GM19328 (cell line): Measurements from ENCODE around the gene IL1RAP.
"Not testable (repeated sequence)": the region's sequence is repeated elsewhere in the genome, so short reads cannot be mapped to it uniquely, and the experiment has no call there.

Experiments used
- ATAC-seq: cut with Tn5 transposase; IDR thresholded peaks from one replicate; pipeline ENCODE4 v1.9.1; 2021; ENCODE audit warnings: mild to moderate bottlenecking, moderate library complexity; ENCODE audit not compliant: unreplicated experiment

The IL1RAP gene

DNA sequence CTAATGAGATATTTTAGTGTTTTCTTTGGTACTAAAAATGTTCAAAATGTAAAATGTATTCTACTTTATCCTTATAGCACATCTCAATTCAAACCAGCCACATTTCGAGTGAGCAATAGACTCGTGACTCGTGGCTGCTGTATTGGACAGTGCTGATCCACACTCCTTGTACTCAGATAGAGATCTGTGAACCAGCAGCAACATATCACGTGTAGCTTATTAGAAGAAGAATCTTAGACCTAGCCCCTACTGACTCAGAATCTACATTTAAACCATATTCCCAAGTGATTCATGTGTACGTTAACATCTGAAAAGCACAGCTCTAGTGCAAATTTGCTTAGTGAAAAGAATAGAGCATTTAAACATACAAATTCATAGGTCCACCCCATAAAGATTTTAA lies 130.9 kb downstream of the IL1RAP start:
- ATAC-seq: no peak

DNA sequence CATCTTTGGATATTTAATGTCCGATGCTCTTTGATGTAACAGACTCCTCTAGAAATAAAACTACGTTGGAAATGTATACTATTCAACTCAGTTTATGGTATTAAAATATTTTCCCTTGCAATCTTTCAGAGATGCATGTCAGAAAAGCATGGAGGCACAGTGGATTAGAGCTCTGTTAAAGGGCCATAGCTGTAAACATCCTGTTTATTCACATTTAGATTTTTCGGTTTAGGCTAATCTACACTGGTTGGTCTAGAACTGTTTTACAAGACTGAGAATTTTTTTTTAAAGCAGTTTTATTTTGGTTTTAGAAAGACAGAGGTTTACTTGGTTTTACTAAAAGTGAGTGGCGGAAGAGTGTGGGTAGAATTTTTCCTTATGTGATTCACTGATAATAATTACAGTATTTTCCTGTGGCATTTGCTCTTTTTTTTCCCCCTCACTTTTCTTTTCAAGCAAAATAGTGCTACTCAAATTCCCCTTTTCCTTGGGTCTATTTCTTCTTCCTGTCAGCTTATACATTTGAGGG lies 132.1 kb downstream of the IL1RAP start:
- no peak for ATAC-seq

DNA sequence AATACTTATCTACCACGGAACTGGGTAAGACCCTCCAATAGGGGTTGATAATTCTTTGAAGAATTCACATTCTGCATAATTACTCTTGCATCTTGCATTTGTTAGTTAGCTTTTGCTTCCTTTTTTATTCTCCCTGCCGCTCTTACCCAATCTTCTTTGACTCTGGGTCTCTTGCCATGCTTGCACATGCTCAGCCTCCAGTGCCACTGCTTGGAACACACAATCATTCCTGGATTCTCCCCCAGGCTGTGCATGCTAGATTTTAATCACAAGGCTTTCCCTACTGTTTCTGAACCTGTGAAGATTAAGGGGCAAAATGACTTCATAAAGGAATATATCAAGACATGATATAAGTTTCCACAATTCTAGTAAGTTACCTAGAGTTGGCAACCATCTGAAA lies 133.1 kb downstream of the IL1RAP start:
- no peak for ATAC-seq

DNA sequence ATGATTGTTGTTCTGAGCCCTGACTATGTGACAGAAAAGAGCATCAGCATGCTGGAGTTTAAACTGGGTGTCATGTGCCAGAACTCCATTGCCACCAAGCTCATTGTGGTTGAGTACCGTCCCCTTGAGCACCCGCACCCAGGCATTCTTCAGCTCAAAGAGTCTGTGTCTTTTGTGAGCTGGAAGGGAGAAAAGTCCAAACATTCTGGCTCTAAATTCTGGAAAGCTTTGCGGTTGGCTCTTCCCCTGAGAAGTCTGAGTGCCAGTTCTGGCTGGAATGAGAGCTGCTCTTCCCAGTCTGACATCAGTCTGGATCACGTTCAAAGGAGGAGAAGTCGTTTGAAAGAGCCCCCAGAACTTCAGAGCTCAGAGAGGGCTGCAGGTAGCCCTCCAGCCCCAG lies 142.0 kb downstream of the IL1RAP start:
- no peak for ATAC-seq

DNA sequence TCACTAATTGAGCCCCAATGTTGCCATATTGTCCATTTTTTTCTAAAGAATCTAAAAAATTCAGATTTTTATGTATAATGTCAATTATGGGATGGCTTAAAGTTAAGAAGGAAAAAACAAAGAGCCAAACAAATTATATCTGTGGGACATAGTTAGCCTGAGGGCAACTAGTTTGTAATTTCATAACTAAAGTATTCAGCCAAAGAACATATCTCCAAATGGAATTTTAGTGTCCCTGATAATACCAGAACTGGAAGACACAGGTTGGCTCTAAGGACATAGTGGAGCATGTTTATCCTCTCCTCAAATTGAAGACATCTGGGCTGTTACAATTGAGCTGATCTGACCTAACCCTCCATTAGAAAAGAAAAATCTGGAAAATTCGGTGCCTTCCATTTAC lies 144.2 kb downstream of the IL1RAP start:
- no peak for ATAC-seq

DNA sequence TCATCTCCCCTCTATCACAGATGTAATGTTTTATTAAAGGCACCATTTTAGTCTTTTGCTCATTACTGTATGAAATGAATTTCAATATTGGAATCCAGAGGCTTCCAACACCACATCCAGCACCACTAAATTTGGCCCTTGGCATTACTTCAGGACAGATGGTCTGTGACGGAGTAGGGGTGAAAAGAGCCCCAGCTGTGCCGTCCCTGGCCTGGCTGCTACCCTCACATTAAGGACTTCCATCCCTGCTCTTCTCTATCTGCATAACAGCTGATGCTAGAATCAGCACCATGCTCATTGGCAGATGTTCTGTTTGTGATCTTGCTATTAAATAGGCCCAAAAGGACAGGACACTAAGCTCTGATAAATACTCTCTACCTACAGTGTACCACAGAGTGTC lies 152.9 kb downstream of the IL1RAP start:
- ATAC-seq: no peak

DNA sequence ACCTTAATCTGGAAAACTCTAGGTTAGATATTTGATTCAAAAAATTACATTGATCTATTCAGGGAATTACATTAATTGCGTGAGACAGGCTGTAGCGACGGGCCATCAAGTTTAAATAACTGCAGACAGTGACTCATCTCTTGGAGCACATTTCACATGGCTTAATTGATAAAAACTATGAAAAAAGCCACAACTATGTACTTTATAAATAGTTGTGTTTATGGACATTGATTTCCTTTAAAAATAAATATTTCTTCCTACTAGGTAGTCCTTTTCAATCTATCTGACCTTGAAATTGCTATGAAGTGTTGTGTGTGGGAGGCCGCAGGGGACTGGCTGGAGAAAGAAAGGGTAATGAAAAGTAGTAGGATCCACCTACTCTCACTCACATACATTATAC lies 157.8 kb downstream of the IL1RAP start:
- ATAC-seq: no peak

DNA sequence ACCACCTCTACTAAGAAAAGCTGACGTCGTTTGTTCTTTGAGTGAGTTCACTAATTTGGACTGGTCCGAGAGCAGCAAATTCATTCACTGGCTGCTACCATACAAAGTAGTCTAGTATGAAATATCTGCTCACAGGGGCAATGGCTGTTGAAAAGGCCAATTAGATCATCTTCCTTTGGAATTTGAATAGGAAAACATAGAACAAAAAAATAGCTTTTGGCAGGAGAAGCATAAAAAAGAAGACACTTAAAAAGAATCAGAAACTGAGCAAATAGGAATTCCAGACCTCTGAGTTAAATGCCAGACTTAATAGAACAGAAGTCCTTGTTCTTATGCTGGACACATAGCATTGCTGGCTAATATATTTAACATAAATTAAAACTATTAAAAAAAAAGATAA lies 159.3 kb downstream of the IL1RAP start:
- no peak for ATAC-seq

DNA sequence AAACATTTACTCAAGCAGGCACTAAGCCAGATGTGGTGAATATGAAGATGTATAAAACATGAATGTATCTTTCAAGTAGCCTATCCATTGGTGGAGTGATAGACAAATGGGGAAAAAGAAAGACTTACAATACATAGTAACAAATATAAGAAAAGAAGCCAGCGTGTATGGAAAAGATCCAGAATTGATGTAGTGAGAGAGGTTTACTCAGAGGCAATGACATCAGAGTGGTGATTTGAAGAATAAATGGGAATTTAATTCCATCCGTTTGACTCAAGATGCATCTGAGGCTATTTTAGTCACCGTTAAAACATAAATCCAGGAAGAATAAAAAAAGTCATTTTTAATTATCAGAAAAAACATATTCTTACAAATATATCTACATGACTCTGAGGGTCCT lies 162.6 kb downstream of the IL1RAP start:
- no peak for ATAC-seq

DNA sequence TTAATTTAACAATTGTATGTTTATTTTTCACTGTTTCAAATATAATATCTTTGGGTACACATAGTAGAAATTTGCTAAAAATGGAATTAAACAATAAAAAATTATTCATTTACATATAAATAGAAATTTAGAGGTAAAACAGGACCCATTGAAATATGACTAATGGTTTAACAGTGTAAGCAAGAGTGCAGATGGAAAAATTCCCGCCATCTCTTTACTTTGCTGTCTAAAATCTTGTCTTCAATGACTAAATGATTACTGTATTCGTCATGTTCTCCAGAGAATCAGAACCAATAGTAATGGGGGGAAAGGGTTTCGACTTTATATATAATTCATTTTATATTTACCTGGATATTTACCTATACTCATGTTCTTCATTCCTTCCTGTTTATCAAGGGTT lies 163.1 kb downstream of the IL1RAP start:
- no peak for ATAC-seq

DNA sequence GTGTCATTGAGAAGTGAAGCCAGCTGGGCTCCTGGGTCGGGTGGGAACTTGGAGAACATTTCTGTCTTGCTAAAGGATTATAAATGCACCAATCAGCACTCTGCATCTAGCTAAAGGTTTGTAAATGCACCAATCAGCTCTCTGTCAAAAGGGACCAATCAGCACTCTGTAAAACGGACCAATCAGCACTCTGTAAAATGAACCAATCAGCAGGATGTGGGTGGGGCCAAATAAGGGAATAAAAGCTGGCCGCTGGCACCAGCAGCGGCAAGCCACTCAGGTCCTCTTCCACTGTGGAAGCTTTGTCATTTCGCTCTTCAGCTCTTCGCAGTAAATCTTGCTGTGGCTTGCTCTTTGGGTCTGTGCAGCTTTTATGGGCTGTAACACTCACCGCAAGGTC lies 164.0 kb downstream of the IL1RAP start:
- not testable (repeated sequence) for ATAC-seq

DNA sequence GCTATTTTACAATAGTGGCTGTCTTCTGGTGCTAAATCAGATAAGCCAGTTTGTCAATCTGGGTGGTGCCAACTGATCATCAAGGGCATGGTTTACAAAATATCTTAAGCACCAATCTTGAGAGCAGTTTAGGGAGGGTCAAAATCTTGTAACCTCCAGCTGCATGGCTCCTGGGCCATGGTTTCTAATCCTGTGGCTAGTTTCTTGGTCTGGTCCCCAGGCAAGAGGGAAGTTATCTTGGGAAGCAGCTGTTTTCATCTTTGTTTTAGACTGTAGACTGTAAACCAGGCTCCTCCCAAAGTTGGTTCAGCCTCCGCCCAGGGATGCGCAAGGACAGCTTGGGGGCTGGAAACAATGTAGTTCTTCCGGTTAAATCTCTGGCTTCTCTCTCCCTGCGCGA lies 166.8 kb downstream of the IL1RAP start:
- no peak for ATAC-seq

DNA sequence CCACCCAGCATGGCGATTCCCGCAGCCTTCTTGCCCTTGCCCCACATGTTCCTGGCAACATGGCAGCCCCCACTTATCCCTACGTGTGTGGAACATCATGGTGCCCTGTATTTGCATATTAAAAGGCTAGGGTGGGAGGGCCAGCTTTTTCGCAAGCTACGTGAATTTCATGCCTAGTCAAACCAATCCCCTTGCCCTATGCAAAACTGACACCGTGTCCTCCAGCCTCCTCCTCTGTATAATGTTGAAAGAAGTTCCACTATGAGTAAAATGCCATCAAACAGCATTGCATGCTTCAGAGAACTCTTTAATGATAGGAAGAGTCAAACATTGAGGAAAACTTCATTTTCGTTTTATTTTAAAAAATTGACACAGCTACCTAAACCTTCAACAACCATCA lies 170.9 kb downstream of the IL1RAP start:
- ATAC-seq: no peak

DNA sequence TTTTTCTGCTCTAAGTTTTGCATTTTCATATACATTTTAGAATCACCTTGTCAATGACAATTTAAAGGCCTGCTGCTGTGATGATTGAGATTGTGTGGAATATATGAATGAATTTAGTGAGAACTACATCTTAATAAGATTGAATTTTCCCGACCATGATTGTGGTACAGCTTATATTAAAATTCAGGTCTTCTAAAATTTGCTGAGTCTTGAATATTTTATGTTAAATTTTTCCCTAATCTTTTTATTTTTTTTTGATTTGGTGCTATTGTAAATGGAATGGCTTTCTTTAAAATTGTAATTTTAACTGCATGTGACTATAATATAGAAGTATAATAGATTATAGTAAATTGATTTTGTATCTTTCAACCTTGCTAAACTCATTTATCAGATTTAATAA lies 172.1 kb downstream of the IL1RAP start:
- no peak for ATAC-seq

DNA sequence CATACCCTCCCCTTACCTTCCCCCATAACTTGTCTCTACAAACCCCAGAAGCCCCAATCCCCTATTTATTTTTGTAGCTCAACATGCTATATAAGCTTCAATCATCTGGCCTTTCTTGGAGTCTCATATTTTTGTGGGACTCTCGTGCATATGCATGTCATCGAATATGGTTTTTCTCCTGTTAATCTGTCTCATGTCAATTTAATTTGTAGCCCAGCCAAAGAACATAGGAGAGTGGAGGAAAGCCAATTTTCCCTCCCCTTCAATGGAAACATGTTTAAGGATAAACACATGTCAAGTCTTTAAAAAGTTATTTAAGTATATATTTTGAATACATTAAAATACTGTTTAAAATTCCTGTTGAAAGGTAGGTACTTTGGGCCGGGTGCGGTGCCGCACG lies 176.4 kb downstream of the IL1RAP start:
- no peak for ATAC-seq

DNA sequence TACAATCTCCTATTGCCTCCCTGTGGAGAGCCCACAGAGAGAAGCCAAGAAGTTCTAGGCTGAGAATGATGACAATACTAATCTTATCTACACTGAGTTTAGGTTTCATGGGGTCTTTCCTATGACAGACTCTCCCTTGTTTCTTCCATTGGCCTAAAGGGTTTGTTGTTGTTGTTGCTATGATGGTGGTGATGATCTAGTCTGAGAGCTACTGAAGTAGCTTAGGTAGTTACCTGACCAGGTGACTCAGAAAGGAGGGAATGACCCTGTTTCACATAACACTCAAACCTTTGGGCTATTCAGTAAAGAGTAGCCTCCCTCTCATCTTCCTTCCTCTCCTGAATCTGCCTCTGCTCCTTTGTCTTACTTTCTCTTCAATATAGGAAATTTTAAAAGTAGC lies 178.4 kb downstream of the IL1RAP start:
- ATAC-seq: no peak

DNA sequence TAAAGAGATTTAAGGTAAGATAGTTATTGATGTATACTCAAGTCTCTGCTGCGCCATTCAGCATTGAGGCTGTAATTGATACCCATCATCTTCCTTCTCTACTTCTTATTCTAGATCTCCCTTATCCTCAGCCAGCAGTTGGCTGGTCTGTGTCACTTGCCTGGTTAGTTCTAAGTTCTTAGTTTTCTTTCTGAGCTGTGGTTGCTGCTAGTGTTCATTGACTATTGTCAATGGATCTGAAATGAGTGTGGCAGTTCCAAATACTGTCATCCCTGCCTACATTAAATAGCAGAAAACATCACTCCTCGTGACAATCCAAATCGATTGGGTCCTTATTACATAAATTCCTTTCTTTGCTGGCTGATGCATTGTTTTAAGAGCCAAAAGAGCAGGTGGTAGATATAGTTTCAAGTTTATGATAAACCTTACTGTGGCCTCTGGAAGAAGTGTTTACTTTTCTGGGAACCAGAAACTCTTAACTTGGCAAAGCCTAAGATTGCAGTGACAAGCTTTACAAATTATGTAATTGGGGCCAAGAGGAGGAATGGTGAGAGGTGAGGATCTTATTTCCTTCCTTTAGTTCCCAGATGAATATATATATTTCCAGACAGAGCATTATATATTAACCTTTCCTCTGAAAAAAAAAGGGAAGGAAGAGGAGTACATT lies 180.6 kb downstream of the IL1RAP start:
- no peak for ATAC-seq

DNA sequence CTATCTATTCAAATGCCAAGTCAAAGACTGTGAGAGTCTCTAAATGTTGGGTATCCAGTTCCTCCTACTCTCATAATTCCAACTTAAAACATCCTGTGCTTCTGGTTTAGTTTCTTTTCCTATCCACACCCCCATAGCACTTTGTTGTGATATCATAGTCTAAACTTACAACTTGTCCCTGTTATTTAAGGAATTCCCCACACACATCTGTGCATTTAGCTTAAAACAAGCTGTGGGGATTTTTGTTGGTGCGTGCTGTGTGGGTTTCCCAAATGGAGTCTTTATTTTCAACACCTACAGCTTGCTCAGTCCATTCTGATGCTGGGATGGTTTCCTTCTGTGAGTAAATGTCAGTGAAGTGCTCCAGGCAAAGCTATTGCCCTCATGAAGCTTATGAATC lies 181.3 kb downstream of the IL1RAP start:
- no peak for ATAC-seq

DNA sequence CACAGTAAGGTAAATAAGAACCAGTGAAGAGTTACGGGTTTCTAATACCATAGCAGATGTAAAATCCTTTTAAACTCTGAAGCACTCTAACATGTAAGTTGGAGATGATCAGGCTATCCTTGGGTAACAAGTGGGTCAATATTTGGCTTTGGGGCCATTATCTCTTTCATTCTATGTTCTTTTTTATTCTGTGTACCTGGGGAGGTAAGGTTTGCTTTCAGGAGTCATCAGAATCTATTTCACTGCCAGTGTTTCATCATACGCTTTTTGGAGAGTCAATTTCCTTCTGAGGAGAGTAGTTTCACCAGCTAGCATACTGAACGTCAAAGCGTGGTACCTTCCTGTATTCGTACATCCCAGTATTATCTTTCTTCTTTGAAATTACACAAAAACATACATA lies 182.1 kb downstream of the IL1RAP start:
- no peak for ATAC-seq

DNA sequence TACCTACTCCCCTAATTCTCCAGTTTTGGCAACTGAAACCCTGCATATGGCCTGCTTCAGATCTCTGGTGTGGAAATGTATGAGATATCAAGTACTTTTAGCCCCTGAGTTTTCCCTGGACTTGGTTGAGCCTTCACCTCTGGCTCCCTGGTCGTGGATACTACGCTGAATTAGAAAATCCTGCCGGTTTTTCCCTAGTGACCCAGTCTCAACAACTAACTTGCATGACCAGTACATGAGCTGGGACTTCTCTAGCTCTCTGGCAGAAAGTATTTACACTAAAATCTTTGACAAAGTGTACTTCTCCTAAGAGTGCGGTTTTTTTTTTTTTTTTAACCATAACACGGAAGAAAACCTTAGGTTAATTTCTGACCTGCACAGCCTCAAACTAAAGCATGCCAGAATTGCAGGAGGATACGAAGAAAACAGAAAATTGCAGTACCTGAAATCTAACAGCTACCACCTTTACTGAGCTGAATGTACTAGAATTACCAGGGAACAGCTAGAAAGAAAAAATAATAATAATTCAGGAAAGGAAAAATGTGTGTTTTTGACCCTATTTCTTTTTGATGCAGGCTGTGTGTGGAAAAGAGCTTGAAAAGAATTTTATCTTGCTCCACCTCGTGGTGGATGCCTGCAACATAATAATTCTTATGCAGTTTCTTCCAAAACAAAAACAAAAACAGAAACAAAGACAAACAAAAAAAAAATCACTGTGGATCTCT lies 183.1 kb downstream of the IL1RAP start:
- ATAC-seq: no peak

DNA sequence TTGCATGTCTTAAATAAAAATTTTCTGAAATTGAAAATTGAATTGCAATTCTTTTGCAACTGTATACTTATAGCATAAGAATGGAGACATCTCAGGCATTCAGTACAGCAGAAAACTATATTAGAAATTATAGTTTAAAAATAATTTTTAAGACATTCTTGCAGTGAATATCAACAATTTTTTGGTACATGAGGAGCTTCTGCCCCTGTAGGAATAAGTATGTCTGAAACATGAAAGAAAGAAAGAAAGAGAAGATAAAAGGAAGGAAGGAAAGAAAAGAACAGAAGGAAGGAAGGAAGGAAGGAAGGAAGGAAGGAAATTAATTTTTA lies 183.6 kb downstream of the IL1RAP start:
- ATAC-seq: no peak

DNA sequence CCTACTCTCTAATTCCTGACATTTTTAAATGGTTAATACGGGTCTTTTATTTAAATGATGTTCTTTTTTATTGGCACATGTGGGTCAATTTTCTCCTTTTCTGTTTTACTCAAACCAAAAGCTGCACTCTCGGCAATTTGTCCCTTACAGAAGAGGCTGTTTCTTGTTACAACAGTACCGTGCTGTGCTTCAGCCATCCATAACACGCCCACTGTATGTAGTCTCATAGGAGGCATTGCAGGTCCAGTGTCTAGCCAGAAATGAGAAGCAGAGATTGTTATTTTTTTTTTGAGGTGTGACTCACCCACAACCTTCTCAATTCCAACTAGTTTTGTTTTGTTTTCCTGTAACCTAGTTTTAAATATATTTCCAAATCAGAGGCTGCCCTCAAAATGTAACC lies 184.0 kb downstream of the IL1RAP start:
- no peak for ATAC-seq

DNA sequence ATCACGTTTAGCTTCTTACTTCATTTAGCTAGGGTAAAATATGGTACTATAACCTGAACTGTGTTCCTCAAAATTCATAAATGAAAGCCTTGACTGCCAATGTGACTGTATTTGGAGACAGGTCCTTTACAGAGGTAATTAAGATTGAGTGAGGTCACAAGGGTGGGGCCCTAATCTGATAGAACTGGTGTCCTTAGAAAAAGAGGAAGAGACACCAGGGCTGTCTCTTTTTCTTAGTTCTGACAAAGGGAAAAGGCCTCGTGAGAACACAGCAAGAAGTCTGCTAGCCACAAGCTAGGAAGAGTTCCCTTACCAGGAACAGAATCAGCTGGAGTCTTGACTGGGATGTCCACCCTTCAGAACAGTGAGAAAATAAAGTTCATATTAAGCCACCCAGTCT lies 185.9 kb downstream of the IL1RAP start:
- no peak for ATAC-seq
